ENCODE measurements around the gene MAST3.

Gene MAST3

GRCh38 chr19:18097217-18097992, at the start of gene MAST3:
MAST3 (plus strand) TSS chr19:18097778; CDS start chr19:18097793, 15 bp downstream.
- DNase-seq: no peak

DNA sequence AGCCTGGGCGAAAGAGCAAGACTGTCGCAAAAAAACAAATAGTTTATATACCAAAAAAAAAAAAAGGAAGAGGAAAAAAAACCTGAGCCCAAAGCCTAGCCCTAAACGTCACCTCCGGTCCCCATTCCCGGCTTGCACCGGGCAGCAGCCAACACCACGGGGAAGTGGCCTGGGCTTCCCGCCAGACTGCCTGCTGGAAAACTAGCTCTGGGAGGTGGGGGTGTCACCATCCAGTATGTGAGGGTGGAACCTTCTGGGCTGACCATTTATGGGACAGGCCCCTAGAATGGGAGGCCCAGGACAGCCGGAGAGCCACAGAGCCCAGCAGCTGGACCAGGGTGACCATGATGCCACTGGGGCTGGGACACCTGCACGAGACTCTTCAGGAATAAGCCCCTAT, 48.2 kb upstream of the MAST3 start:
- DNase-seq: no peak

DNA sequence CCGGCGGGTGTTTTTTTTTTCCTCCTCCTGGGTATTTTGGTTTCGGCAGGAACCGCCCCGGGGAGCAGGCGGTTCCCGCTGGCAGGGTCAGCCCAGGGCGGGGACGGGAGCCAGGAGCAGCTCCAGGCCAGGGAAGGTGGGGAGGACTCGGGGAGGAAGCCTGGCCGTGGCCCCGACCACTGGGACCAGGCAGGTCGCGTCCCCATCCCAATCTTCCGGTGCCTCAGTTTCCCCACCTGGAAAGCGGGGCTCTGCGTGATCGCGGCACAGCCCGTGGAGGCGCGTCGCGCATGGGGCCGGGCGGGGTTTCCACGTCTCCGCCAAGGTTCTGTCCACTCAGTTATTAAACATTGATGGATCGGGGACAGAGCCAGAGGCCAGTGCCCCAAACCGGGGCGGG, 45.7 kb upstream of the MAST3 start:
- no peak for DNase-seq

DNA sequence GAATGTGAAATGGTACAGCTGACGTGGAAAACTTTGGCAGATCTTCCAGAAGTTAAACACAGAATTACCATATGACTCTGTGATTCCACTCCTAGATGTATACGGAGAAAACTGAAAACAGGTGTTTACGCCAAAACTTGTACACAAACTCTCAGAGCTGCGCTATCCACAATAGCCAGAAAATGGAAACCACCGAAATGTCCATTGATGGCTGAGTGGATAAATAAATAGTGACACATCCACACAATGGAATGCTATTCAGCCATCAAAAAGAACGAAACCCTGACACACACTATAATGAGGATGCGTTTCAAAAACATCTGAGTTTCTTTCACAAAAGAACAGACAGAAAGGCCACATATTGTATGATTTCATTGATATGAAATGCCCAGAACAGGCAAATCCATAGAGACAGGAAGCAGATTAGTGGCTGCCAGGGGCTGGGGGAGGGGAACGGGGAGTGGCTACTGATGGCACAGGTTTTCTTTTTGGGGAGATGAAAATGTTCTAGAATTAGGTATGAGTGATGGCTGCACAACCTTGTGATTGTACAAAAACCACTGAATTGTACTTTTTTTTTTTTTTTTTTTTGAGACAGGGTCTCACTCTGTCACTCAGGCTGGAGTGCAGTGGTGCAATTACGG, 43.9 kb upstream of the MAST3 start:
- DNase-seq: no peak

DNA sequence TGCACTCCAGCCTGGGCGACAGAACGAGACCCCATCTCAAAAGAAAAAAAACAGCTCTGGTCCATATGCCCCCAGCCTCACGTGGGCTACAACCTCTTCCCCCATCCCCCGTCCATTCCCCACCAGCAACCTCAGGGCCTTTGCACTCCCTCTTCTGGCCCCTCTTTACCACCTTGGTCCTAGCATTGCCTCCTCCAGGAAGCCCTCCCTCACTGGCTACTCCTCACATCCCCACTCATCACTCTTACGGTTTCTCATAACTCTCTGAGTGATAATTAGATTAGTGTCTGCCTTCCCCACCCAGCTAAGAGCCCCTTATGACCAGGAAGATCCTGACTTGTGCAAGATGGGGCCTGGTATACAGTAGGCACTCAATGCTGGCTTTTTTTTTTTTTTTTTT, 41.6 kb upstream of the MAST3 start:
- no peak for DNase-seq

GRCh38 chr19:18057557-18057956, 40.0 kb upstream of the MAST3 start:
- no peak for DNase-seq

DNA sequence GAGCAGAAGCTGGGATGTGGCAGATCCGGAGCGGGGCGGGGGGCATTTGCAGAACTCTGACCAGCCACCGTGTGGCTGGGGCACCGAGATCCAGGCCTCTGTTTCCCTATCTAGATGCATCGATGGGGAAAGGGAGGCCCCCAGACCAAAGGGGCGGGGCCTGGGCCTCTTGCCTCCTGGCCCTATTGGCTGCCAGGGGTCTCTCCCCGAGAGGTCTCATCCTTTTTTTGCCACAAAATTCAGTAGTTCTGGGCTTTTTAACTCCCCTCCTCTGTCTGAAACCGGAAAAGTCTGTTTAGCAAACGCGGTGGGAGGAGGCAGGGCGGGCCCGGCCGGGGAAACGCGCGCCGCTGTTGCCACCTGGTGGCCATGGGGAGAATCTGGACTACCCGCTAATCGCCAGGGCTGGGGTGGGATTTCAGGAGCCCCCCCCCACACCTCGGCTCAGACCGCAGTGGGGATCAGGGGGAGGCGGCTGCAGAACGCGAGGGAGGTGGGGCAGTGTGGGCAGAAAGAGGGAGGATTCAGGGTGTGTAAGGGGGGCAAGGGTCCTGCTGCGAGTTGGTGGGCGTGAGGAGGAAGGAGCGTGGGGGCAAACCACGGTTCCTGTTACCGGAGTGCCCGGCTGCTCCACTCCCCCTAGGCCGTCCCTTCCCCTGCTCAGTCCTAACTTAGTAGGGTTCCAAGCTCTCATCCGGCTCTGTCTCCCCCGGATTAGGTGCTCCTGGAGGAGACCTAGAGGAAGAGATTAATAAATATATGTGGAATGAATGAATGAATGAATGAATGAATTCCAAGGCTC, 39.2 kb upstream of the MAST3 start:
- peak; percentile 67 for DNase-seq

GRCh38 chr19:18059297-18059696, 38.3 kb upstream of the MAST3 start:
- no peak for DNase-seq

- no peak for DNase-seq
Observed at GRCh38 chr19:18059902-18060301, 37.7 kb upstream of the MAST3 start.

- no peak for DNase-seq
Observed at GRCh38 chr19:18060472-18060871, 37.1 kb upstream of the MAST3 start.

DNA sequence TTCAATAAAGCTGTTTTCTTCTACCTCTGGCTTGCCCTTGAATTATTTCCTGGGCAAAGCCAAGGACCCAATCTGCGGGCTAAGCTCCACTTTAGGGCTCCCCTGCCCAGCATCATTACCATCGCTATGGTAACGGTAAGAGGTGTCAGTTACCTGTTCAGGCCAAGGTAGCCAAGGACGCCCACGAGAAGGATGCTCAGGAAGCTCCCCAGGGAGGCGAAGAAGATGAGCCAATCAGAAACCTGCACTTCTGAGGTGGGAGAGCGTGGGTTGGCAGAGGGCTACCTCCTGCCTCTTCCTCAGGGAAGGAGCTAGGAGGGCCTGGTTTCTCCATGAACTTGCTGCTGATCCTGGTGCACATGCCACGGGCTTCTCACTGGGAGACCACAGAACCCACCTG, 35.5 kb upstream of the MAST3 start:
- DNase-seq: peak; percentile 70

- no peak for DNase-seq
Observed at GRCh38 chr19:18063463-18063862, 34.1 kb upstream of the MAST3 start.

DNA sequence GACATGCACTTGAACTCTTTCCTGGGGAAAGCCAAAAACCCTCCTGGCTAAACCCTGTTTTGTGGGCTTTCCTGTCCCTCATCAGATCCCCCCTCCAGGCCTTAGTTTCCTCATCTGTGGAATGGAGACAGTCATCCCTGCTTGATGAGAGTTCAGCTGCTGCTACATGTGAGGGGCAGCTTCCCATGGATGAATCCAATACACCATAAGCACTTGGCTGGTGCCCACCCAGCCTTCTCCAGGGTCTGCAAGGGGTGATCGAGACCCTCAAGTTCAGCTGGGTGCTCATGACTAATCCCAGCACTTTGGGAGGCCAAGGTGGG, 32.4 kb upstream of the MAST3 start:
- no peak for DNase-seq

DNA sequence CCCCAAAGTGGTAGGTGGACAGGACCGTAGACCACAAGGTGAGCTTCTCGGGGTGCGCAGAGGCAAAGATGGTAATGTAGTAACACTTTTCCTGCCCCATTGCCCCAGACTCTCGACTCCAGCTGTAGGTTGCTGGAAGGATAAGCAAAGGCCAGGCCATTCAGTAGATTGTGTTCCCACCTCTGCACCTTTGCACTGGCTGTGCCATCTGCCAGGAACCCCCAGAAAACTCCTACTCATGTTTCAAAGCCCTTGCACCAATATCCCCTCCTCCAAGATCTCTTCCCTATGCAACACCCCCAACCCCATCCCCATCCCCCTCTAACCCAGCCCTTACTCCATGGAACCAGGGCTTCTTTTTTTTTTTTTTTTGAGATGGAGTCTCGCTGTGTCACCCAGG, 29.2 kb upstream of the MAST3 start:
- DNase-seq: no peak

DNA sequence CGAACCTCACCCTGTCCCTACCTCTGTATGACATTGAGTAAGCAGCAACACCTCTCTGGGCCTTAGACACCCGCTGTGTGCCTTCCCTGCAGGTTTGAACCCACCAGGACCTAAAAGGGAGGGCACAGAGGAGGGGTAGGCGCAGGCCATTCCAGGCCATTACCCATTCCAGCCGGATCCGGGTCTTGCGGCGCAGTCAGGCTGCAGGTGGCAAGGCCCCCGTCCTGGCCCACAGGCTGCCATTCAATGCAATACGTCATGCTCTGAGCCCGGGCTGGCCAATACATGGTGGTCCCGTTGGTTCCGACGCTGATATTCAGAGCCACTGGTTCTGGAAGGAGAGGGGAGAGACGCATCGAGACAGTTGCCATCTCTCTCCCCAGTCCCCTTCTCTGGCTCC, 28.2 kb upstream of the MAST3 start:
- DNase-seq: no peak

- no peak for DNase-seq
Observed at GRCh38 chr19:18070181-18070580, 27.4 kb upstream of the MAST3 start.

GRCh38 chr19:18072335-18072734, 25.2 kb upstream of the MAST3 start:
- no peak for DNase-seq

- no peak for DNase-seq
Observed at GRCh38 chr19:18073197-18073596, 24.4 kb upstream of the MAST3 start.

DNA sequence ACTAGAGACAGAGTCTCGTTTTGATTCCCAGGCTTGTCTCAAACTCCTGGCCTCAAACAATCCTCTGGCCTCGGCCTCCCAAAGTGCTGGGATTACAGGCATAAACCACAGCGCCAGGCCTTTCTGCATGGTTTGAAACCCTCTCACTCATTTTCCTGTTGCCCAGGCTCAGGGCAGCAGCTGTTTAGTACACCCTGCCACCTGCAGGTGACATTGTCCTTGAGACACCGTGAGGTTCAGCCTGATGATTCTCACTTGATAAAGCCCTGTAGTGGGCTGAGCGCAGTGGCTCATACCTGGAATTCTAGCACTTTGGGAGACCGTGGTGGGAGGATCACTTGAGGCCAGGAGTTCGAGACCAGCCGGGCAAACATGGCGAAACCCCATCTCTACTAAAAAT, 23.4 kb upstream of the MAST3 start:
- no peak for DNase-seq

DNA sequence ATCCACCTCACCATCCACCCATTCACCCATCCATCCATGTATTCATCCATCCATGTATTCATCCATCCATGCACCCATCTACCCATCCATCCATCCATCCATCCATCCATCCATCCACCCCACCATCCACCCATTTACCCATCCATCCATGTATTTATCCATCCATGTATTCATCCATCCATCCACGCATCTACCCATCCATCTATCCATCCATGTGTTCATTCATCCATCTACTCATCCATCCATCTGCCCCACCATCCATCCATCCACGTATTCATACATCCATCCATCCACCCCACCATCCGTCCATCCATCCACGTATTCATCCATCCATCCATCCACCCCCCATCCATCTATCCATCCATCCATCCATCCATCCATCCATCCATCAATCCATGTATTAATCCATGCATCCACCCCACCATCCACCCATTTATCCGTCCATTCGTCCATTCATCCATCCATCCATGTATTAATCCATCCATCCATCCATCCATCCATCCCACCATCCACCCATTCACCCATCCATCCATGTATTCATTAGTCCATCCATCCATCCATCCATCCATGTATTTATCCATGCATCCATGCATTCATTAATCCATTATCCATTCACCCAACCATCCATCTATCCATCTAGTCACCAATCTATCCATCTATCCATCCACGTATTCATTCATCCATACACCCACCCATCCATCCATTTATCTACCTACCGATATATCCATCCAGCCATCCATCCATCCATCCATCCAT, 13.5 kb upstream of the MAST3 start:
- DNase-seq: no peak

DNA sequence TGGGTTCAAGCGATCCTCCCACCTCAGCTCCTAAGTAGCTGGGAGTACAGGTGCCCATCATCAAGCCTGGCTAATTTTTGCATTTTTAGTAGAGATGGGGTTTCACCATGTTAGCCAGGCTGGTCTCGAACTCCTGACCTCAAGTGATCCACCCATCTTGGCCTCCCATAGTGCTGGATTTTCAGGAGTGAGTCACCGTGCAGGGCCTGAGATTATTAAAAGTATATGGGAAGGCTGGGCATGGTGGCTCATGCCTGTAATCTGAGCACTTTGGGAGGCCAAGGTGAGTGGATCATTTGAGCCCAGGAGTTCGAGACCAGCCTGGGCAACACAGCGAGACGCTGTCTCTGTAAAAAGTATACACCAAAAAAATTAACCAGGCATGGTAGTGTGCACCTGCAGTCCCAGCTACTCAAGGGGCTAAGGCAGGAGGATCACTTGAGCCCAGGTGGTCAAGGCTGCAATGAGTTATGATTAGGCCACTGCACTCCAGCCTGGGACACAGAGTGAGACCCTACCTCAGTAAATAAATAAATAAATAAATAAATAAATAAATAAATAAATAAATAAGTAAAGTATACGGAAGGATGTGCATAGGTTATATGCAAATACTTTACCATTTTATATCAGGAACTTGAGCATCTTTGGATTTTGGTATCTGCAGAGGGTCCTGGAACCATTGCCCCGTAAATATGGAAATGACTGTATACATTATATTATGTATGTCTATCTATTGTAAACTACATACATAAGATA, 11.7 kb upstream of the MAST3 start:
- DNase-seq: no peak

- no peak for DNase-seq
Observed at GRCh38 chr19:18086590-18087138, 10.9 kb upstream of the MAST3 start, which contains the start of gene IL12RB1. IL12RB1 (minus strand) TSS chr19:18086934; CDS start chr19:18086823, 111 bp downstream.

All from NCI-H1105 (cell line).